K562 (cell line): ENCODE data around the gene ZNF692. TPM values are rescaled to one million over a fixed set of nuclear protein-coding genes. Genes with fewer than 3 reads are reported as not detected.
A peak's percentile ranks its signal among the peaks of the same experiment; 100 is the strongest.

Source experiments
- ARID3B ChIP-seq: fragments of 250-450 bp; sonication (Bioruptor Pico); IDR thresholded peaks from 2 replicates; pipeline ENCODE4 v1.4.0; 2020; ENCODE audit warnings: borderline replicate concordance
- CREBBP ChIP-seq: IDR thresholded peaks from one replicate; pipeline ENCODE4 v1.6.1; 2012; ENCODE audit warnings: low read depth, mild to moderate bottlenecking, control low read depth, inconsistent platforms, low read length
- DMBX1 ChIP-seq: fragments of 250-450 bp; sonication (Bioruptor Pico); IDR thresholded peaks from 2 replicates; pipeline ENCODE4 v1.8.0; 2022; ENCODE audit warnings: inconsistent platforms, mild to moderate bottlenecking, moderate library complexity, borderline replicate concordance
- FOXP1 ChIP-seq: sonication (generic); formaldehyde crosslinking; IDR thresholded peaks from 2 replicates; pipeline ENCODE4 v1.8.0; 2022; ENCODE audit warnings: mild to moderate bottlenecking, missing genetic modification reagents
- HMG20B ChIP-seq: fragments of 250-450 bp; sonication (Bioruptor Pico); IDR thresholded peaks from 2 replicates; pipeline ENCODE4 v1.5.0; 2021; ENCODE audit warnings: mild to moderate bottlenecking
- IRF2 ChIP-seq: sonication (generic); formaldehyde crosslinking; IDR thresholded peaks from 2 replicates; pipeline ENCODE4 v1.8.1; 2022; ENCODE audit warnings: mild to moderate bottlenecking, missing genetic modification reagents
- MED1 ChIP-seq: sonication (generic); formaldehyde crosslinking; IDR thresholded peaks from 2 replicates; pipeline ENCODE4 v1.8.1; 2023; ENCODE audit warnings: missing genetic modification reagents, borderline replicate concordance
- NCOA6 ChIP-seq: fragments of 450-650 bp; IDR thresholded peaks from 2 replicates; pipeline ENCODE4 v1.6.1; 2017; ENCODE audit warnings: mild to moderate bottlenecking
- RBM34 ChIP-seq: fragments of 200-400 bp; formaldehyde crosslinking; IDR thresholded peaks from 2 replicates; pipeline ENCODE4 v1.6.1; 2018; ENCODE audit warnings: low read length, borderline replicate concordance; ENCODE audit not compliant: insufficient read depth
- SOX6 ChIP-seq: fragments of 450-650 bp; IDR thresholded peaks from 2 replicates; pipeline ENCODE4 v1.6.1; 2014; ENCODE audit warnings: mild to moderate bottlenecking
- ZBTB5 ChIP-seq: fragments of 450-650 bp; IDR thresholded peaks from 2 replicates; pipeline ENCODE4 v1.6.1; 2017; ENCODE audit warnings: antibody characterized with exemption
- ZNF197 ChIP-seq: fragments of 200-800 bp; sonication (Bioruptor generic); IDR thresholded peaks from 2 replicates; pipeline ENCODE4 v1.6.1; 2016; ENCODE audit warnings: low read depth, missing genetic modification characterization, missing compliant biosample characterization
- ZNF384 ChIP-seq: IDR thresholded peaks from 2 replicates; pipeline ENCODE4 v1.6.1; 2012; ENCODE audit warnings: low read depth, low read length, improper control_type of control experiment
- ZNF407 ChIP-seq: fragments of 450-650 bp; IDR thresholded peaks from 2 replicates; pipeline ENCODE4 v1.6.1; 2016; ENCODE audit warnings: low read depth
- ZNF408 ChIP-seq: fragments of 250-450 bp; sonication (Bioruptor Pico); IDR thresholded peaks from 2 replicates; pipeline ENCODE4 v1.4.0; 2020; ENCODE audit warnings: low read depth, mild to moderate bottlenecking, moderate library complexity
- polyA plus RNA-seq, 8 experiments: library from polyadenylated mRNA; depleted of rRNA in 4 of 8; stranded (reverse) in 5 of 8; unstranded in 3 of 8; fragments of >200 nt; fragmentation: Nextera tagmentation in 2 of 8; fragmentation: Illumina TruSeq in 1 of 8; extraction: Ambion mirVana in 2 of 8; extraction: Trizol in 1 of 8; gene quantifications; 2 replicates each; pipeline versions ENCODE4 v1.2.1 to v1.2.3, GENCODE V29; 2011 to 2014; ENCODE audit warnings: inconsistent platforms in 1 of 8, missing spikeins in 1 of 8
- total RNA-seq, 7 experiments: library from RNA; depleted of rRNA in 6 of 7; stranded (reverse); fragments of >200 nt in 6 of 7; fragmentation: Illumina TruSeq in 2 of 7; extraction: Trizol in 2 of 7; gene quantifications; 2 replicates each; pipeline versions ENCODE4 v1.2.1 to v1.2.3, GENCODE V29; 2011 to 2021; ENCODE audit warnings: low replicate concordance in 1 of 7

Gene ZNF692
- total and polyA plus RNA-seq, 9 of the 15 experiments (the other 6 are each of a cell fraction or from before 2014, with no cell fraction given) = 8.4 to 143 (median 55.9) TPM

- TF ChIP-seq ARID3B (CRISPR knock-in tag) = 0 out of 2 replicates have a peak, but pooled peaks have one; percentile 8
- no peak for TF ChIP-seq IRF2 (CRISPR knock-in tag)
- TF ChIP-seq ZBTB5 = no peak
- TF ChIP-seq SOX6 = 0 out of 2 replicates have a peak, but pooled peaks have one; percentile 4
- TF ChIP-seq DMBX1 (CRISPR knock-in tag) = peak; percentile 54; the same call in 1 of the 2 replicates
- no peak; the same call in 1 of the 2 replicates for TF ChIP-seq RBM34
- no peak for TF ChIP-seq ZNF197
- no peak for TF ChIP-seq CREBBP
- no peak for TF ChIP-seq HMG20B (CRISPR knock-in tag)
- no peak for TF ChIP-seq NCOA6
- peak; percentile 80; the same call in 1 of the 2 replicates for TF ChIP-seq FOXP1 (CRISPR knock-in tag)
- TF ChIP-seq ZNF408 (CRISPR knock-in tag) = no peak
- no peak for TF ChIP-seq MED1
- no peak for TF ChIP-seq ZNF384
- no peak for TF ChIP-seq ZNF407
Measured at GRCh38 chr1:248858891-248859889, at the start of gene ZNF692 (continued).
